ENCODE data around the gene COL4A2.

- TF ChIP-seq POLR2AphosphoS5 (IDR thresholded peaks at IDR 0.05) = no peak
- no peak for TF ChIP-seq CTCF (IDR thresholded peaks at IDR 0.05)
Observed at GRCh38 chr13:110409581-110409992, 102.5 kb downstream of the COL4A2 start.

Data from transverse colon (tissue), 4 donors.